ENCODE data around the gene AP1AR.
A peak's percentile ranks its signal among the peaks of the same experiment; 100 is the strongest.
"Not testable (repeated sequence)": the region's sequence is repeated elsewhere in the genome, so short reads cannot be mapped to it uniquely, and the experiment has no call there.

The AP1AR gene

GRCh38 chr4:112231779-112232713, at the start of gene AP1AR:
TSS of gene AP1AR (plus strand) at chr4:112231787. CDS start at chr4:112232092, 305 bp downstream.
- peak; percentile 66 to 69 for DNase-seq (ENCODE audit: low read depth in 2 of 2)

- no peak for DNase-seq (ENCODE audit: low read depth in 2 of 2)
These were observed 49.0 kb upstream of the AP1AR start for GRCh38 chr4:112182604-112183003.

GRCh38 chr4:112183252-112183651, 48.3 kb upstream of the AP1AR start:
- DNase-seq (ENCODE audit: low read depth in 2 of 2) = no peak

GRCh38 chr4:112184438-112184837, 47.1 kb upstream of the AP1AR start:
- DNase-seq (ENCODE audit: low read depth in 2 of 2) = no peak

GRCh38 chr4:112185334-112185733, 46.3 kb upstream of the AP1AR start:
- DNase-seq (ENCODE audit: low read depth in 2 of 2) = no peak

GRCh38 chr4:112185740-112186670, 45.6 kb upstream of the AP1AR start:
- DNase-seq (ENCODE audit: low read depth in 2 of 2) = no peak

- no peak for DNase-seq (ENCODE audit: low read depth in 2 of 2)
These were observed 41.8 kb upstream of the AP1AR start for GRCh38 chr4:112189754-112190153.

- no peak for DNase-seq (ENCODE audit: low read depth in 2 of 2)
These were observed 40.9 kb upstream of the AP1AR start for GRCh38 chr4:112190684-112191083.

GRCh38 chr4:112196461-112196860, 35.1 kb upstream of the AP1AR start:
- DNase-seq (ENCODE audit: low read depth in 2 of 2) = no peak

GRCh38 chr4:112199041-112199440, 32.5 kb upstream of the AP1AR start:
- DNase-seq (ENCODE audit: low read depth in 2 of 2) = no peak

- no peak for DNase-seq (ENCODE audit: low read depth in 2 of 2)
These were observed 29.6 kb upstream of the AP1AR start for GRCh38 chr4:112201915-112202505.

GRCh38 chr4:112203593-112203992, 28.0 kb upstream of the AP1AR start:
- no peak for DNase-seq (ENCODE audit: low read depth in 2 of 2)

GRCh38 chr4:112206431-112206830, 25.2 kb upstream of the AP1AR start:
- no peak for DNase-seq (ENCODE audit: low read depth in 2 of 2)

- not testable (repeated sequence) for DNase-seq (ENCODE audit: low read depth in 2 of 2)
These were observed 23.2 kb upstream of the AP1AR start for GRCh38 chr4:112208137-112209095.

GRCh38 chr4:112210777-112211176, 20.8 kb upstream of the AP1AR start:
- no peak for DNase-seq (ENCODE audit: low read depth in 2 of 2)

- DNase-seq (ENCODE audit: low read depth in 2 of 2) = no peak
These were observed 18.5 kb upstream of the AP1AR start for GRCh38 chr4:112213091-112213490.

GRCh38 chr4:112213856-112214255, 17.7 kb upstream of the AP1AR start:
- DNase-seq (ENCODE audit: low read depth in 2 of 2) = no peak

- DNase-seq (ENCODE audit: low read depth in 2 of 2) = no peak
These were observed 17.0 kb upstream of the AP1AR start for GRCh38 chr4:112214390-112215264.

- DNase-seq (ENCODE audit: low read depth in 2 of 2) = no peak
These were observed 11.7 kb upstream of the AP1AR start for GRCh38 chr4:112219826-112220366.
